Measurements from ENCODE around the gene RTKN2.

The RTKN2 gene, protein sequence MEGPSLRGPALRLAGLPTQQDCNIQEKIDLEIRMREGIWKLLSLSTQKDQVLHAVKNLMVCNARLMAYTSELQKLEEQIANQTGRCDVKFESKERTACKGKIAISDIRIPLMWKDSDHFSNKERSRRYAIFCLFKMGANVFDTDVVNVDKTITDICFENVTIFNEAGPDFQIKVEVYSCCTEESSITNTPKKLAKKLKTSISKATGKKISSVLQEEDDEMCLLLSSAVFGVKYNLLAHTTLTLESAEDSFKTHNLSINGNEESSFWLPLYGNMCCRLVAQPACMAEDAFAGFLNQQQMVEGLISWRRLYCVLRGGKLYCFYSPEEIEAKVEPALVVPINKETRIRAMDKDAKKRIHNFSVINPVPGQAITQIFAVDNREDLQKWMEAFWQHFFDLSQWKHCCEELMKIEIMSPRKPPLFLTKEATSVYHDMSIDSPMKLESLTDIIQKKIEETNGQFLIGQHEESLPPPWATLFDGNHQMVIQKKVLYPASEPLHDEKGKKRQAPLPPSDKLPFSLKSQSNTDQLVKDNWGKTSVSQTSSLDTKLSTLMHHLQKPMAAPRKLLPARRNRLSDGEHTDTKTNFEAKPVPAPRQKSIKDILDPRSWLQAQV

GRCh38 chr10:62268399-62269114 is at the start of gene RTKN2:
TSS of gene RTKN2 (minus strand) at chr10:62268844. CDS start at chr10:62268610, 234 bp downstream.
- Histone ChIP-seq H3K79me2 (ENCODE audit: low read length) (peaks cover 8% of the 10 kb centered on the region; the same call in 1 of the 2 replicates), H3K9me3 (replicated peaks; ENCODE audit: insufficient read depth, low read length) (no peaks in the 10 kb centered on the region), H3K4me2 (ENCODE audit: low read depth, low read length) (peak within 1 kb of the TSS; percentile 77), H3K27me3 (replicated peaks; ENCODE audit: insufficient read depth, low read length) (no peaks in the 10 kb centered on the region), H3K9me2 (replicated peaks; ENCODE audit: insufficient read depth, low read length) (no peaks in the 10 kb centered on the region), H3K4me3 (ENCODE audit: low read length) (peak within 1 kb of the TSS; percentile 90), H2AFZ (ENCODE audit: low read length) (peak within 1 kb of the TSS; percentile 66), H3F3A (ENCODE audit: insufficient read depth, low read length) (no peaks in the 10 kb centered on the region), H3K36me3 (replicated peaks; ENCODE audit: insufficient read depth, low read length) (no peaks in the 10 kb centered on the region), H3K27ac (ENCODE audit: low read length) (no peak within 1 kb of the TSS), H3K9ac (ENCODE audit: low read length) (peak within 1 kb of the TSS; percentile 70), H3K4me1 (ENCODE audit: low read length) (peaks cover 13% of the 10 kb centered on the region), H4K20me1 (ENCODE audit: insufficient read depth, low read length) (no peaks in the 10 kb centered on the region)
- TF ChIP-seq, protein P1, sequence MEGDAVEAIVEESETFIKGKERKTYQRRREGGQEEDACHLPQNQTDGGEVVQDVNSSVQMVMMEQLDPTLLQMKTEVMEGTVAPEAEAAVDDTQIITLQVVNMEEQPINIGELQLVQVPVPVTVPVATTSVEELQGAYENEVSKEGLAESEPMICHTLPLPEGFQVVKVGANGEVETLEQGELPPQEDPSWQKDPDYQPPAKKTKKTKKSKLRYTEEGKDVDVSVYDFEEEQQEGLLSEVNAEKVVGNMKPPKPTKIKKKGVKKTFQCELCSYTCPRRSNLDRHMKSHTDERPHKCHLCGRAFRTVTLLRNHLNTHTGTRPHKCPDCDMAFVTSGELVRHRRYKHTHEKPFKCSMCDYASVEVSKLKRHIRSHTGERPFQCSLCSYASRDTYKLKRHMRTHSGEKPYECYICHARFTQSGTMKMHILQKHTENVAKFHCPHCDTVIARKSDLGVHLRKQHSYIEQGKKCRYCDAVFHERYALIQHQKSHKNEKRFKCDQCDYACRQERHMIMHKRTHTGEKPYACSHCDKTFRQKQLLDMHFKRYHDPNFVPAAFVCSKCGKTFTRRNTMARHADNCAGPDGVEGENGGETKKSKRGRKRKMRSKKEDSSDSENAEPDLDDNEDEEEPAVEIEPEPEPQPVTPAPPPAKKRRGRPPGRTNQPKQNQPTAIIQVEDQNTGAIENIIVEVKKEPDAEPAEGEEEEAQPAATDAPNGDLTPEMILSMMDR (IDR thresholded peaks at IDR 0.05; ENCODE audit: low read length), result no peak
- TF ChIP-seq EZH2phosphoT487 (IDR thresholded peaks at IDR 0.05; ENCODE audit: low read length) (no peak), EZH2 (optimal IDR thresholded peaks at IDR 0.05; ENCODE audit: low read depth, low read length) (no peak)
- peak; percentile 87 for DNase-seq

GRCh38 chr10:62317257-62317656 is 48.6 kb upstream of the RTKN2 start:
- H3K27ac ChIP-seq (ENCODE audit: low read length), result no peak overlapping the region
- no peak overlapping the region for H3K4me2 ChIP-seq (ENCODE audit: low read depth, low read length)
- no peaks in the 10 kb centered on the region for H3F3A ChIP-seq (ENCODE audit: insufficient read depth, low read length)
- no peak for DNase-seq
- H4K20me1 ChIP-seq (ENCODE audit: insufficient read depth, low read length), result no peaks in the 10 kb centered on the region
- no peaks in the 10 kb centered on the region for H3K27me3 ChIP-seq (replicated peaks; ENCODE audit: insufficient read depth, low read length)
- H3K9me2 ChIP-seq (replicated peaks; ENCODE audit: insufficient read depth, low read length), result no peaks in the 10 kb centered on the region
- TF ChIP-seq EZH2phosphoT487 (IDR thresholded peaks at IDR 0.05; ENCODE audit: low read length), result no peak
- H2AFZ ChIP-seq (ENCODE audit: low read length), result no peak overlapping the region
- H3K79me2 ChIP-seq (ENCODE audit: low read length), result no peaks in the 10 kb centered on the region
- no peaks in the 10 kb centered on the region for H3K4me1 ChIP-seq (ENCODE audit: low read length)
- H3K4me3 ChIP-seq (ENCODE audit: low read length), result no peak overlapping the region
- H3K9ac ChIP-seq (ENCODE audit: low read length), result no peak overlapping the region
- no peaks in the 10 kb centered on the region for H3K9me3 ChIP-seq (replicated peaks; ENCODE audit: insufficient read depth, low read length)
- no peaks in the 10 kb centered on the region for H3K36me3 ChIP-seq (replicated peaks; ENCODE audit: insufficient read depth, low read length)

GRCh38 chr10:62309254-62309653 is 40.6 kb upstream of the RTKN2 start:
- H3K27me3 ChIP-seq (replicated peaks; ENCODE audit: insufficient read depth, low read length), result no peaks in the 10 kb centered on the region
- no peak for DNase-seq
- TF ChIP-seq EZH2phosphoT487 (IDR thresholded peaks at IDR 0.05; ENCODE audit: low read length) (no peak), EZH2 (optimal IDR thresholded peaks at IDR 0.05; ENCODE audit: low read depth, low read length) (no peak)
- TF ChIP-seq, protein P1 (IDR thresholded peaks at IDR 0.05; ENCODE audit: low read length), result no peak
- H4K20me1 ChIP-seq (ENCODE audit: insufficient read depth, low read length), result no peaks in the 10 kb centered on the region
- no peaks in the 10 kb centered on the region for H3K36me3 ChIP-seq (replicated peaks; ENCODE audit: insufficient read depth, low read length)
- H3K9me2 ChIP-seq (replicated peaks; ENCODE audit: insufficient read depth, low read length), result no peaks in the 10 kb centered on the region
- no peak overlapping the region for H3K9ac ChIP-seq (ENCODE audit: low read length)
- no peak overlapping the region for H3K27ac ChIP-seq (ENCODE audit: low read length)
- no peak overlapping the region for H2AFZ ChIP-seq (ENCODE audit: low read length)
- H3K79me2 ChIP-seq (ENCODE audit: low read length), result no peaks in the 10 kb centered on the region
- no peak overlapping the region for H3K4me3 ChIP-seq (ENCODE audit: low read length)
- H3F3A ChIP-seq (ENCODE audit: insufficient read depth, low read length), result no peaks in the 10 kb centered on the region
- H3K4me1 ChIP-seq (ENCODE audit: low read length), result no peaks in the 10 kb centered on the region
- H3K4me2 ChIP-seq (ENCODE audit: low read depth, low read length), result no peak overlapping the region
- H3K9me3 ChIP-seq (replicated peaks; ENCODE audit: insufficient read depth, low read length), result no peaks in the 10 kb centered on the region

All from MM.1S (cell line).